ENCODE results near the gene GCLC. TPM values are rescaled to one million over a fixed set of nuclear protein-coding genes. Genes with fewer than 3 reads are reported as not detected.

The GCLC gene
- total RNA-seq, 1 experiment from 2014 or later = 47.1 TPM

DNA sequence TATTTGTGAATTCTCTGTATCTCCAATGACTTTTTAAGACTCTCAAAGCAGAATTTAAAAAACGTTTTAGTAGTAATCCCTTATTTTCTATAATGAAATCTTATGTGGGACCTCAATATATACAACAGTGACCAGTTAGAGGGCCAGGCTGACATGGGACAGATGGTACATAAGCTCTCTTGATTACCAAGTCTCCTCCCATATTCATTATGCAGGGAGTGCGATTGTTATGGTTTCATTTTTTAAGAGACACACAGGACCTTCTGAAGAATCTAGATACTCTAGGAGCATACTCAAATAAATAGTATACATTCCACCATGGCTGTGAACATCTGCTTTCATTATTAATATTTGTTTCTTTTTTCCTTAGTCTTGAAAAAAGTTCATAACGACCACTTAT, 43.5 kb downstream of the GCLC start:
- POLR2A ChIA-PET = no interaction called here
- Mint-ChIP-seq H3K9me3 (no peaks in the 10 kb centered on the region), H3K27ac (no peak overlapping the region), H3K36me3 (peaks cover 57% of the 10 kb centered on the region), H3K27me3 (ENCODE audit: low read depth) (no peaks in the 10 kb centered on the region), H3K4me1 (no peaks in the 10 kb centered on the region), H3K4me3 (no peak overlapping the region)
- CTCF ChIA-PET = interaction anchor here (1.0 kb wide), 1 partner anchor 8 kb away, joined by 3 read pairs; no protein-coding TSS in a partner anchor
- no peak for ATAC-seq
- no peak for DNase-seq (ENCODE audit: low spot score)
- TF ChIP-seq JAZF1 (CRISPR knock-in tag; IDR thresholded peaks at IDR 0.05) (no peak), E2F5 (CRISPR knock-in tag; IDR thresholded peaks at IDR 0.05) (no peak), FOXK1 (CRISPR knock-in tag; IDR thresholded peaks at IDR 0.05) (no peak), SOX15 (CRISPR knock-in tag; IDR thresholded peaks at IDR 0.05) (no peak), ZBTB21 (CRISPR knock-in tag; IDR thresholded peaks at IDR 0.05; ENCODE audit: borderline replicate concordance) (no peak), ELF4 (CRISPR knock-in tag; IDR thresholded peaks at IDR 0.05; ENCODE audit: low read depth) (no peak), GRHL2 (CRISPR knock-in tag; IDR thresholded peaks at IDR 0.05; ENCODE audit: insufficient replicate concordance, severe bottlenecking) (no peak)
- TF ChIP-seq, protein P1, sequence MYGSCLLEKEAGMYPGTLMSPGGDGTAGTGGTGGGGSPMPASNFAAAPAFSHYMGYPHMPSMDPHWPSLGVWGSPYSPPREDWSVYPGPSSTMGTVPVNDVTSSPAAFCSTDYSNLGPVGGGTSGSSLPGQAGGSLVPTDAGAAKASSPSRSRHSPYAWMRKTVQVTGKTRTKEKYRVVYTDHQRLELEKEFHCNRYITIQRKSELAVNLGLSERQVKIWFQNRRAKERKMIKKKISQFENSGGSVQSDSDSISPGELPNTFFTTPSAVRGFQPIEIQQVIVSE (CRISPR knock-in tag; IDR thresholded peaks at IDR 0.05; ENCODE audit: borderline replicate concordance) = no peak

GRCh38 chr6:53500095-53500494, 44.8 kb downstream of the GCLC start:
- Mint-ChIP-seq H3K4me3 (no peak overlapping the region), H3K27ac (no peak overlapping the region), H3K27me3 (ENCODE audit: low read depth) (no peaks in the 10 kb centered on the region), H3K9me3 (no peaks in the 10 kb centered on the region), H3K4me1 (no peaks in the 10 kb centered on the region), H3K36me3 (peaks cover 44% of the 10 kb centered on the region)
- DNase-seq (ENCODE audit: low spot score) = no peak
- no peak for ATAC-seq
- POLR2A ChIA-PET = no interaction called here
- CTCF ChIA-PET = no interaction called here
- TF ChIP-seq, protein P2, sequence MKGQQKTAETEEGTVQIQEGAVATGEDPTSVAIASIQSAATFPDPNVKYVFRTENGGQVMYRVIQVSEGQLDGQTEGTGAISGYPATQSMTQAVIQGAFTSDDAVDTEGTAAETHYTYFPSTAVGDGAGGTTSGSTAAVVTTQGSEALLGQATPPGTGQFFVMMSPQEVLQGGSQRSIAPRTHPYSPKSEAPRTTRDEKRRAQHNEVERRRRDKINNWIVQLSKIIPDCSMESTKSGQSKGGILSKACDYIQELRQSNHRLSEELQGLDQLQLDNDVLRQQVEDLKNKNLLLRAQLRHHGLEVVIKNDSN (CRISPR knock-in tag; IDR thresholded peaks at IDR 0.05) = no peak
- TF ChIP-seq, protein P3, sequence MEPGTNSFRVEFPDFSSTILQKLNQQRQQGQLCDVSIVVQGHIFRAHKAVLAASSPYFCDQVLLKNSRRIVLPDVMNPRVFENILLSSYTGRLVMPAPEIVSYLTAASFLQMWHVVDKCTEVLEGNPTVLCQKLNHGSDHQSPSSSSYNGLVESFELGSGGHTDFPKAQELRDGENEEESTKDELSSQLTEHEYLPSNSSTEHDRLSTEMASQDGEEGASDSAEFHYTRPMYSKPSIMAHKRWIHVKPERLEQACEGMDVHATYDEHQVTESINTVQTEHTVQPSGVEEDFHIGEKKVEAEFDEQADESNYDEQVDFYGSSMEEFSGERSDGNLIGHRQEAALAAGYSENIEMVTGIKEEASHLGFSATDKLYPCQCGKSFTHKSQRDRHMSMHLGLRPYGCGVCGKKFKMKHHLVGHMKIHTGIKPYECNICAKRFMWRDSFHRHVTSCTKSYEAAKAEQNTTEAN (CRISPR knock-in tag; IDR thresholded peaks at IDR 0.05) = no peak
- TF ChIP-seq ELF4 (CRISPR knock-in tag; IDR thresholded peaks at IDR 0.05; ENCODE audit: low read depth) (no peak), ATF3 (CRISPR knock-in tag; conservative IDR thresholded peaks at IDR 0.05) (no peak), FOXP4 (CRISPR knock-in tag; IDR thresholded peaks at IDR 0.05) (no peak), PRRX2 (CRISPR knock-in tag; IDR thresholded peaks at IDR 0.05) (no peak), NR2C2 (CRISPR knock-in tag; IDR thresholded peaks at IDR 0.05) (no peak), FOXJ3 (CRISPR knock-in tag; IDR thresholded peaks at IDR 0.05; ENCODE audit: borderline replicate concordance) (no peak), ZSCAN18 (CRISPR knock-in tag; IDR thresholded peaks at IDR 0.05) (no peak)
- TF ChIP-seq, protein P4, sequence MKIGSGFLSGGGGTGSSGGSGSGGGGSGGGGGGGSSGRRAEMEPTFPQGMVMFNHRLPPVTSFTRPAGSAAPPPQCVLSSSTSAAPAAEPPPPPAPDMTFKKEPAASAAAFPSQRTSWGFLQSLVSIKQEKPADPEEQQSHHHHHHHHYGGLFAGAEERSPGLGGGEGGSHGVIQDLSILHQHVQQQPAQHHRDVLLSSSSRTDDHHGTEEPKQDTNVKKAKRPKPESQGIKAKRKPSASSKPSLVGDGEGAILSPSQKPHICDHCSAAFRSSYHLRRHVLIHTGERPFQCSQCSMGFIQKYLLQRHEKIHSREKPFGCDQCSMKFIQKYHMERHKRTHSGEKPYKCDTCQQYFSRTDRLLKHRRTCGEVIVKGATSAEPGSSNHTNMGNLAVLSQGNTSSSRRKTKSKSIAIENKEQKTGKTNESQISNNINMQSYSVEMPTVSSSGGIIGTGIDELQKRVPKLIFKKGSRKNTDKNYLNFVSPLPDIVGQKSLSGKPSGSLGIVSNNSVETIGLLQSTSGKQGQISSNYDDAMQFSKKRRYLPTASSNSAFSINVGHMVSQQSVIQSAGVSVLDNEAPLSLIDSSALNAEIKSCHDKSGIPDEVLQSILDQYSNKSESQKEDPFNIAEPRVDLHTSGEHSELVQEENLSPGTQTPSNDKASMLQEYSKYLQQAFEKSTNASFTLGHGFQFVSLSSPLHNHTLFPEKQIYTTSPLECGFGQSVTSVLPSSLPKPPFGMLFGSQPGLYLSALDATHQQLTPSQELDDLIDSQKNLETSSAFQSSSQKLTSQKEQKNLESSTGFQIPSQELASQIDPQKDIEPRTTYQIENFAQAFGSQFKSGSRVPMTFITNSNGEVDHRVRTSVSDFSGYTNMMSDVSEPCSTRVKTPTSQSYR (CRISPR knock-in tag; IDR thresholded peaks at IDR 0.05) = no peak
- TF ChIP-seq, protein P5, sequence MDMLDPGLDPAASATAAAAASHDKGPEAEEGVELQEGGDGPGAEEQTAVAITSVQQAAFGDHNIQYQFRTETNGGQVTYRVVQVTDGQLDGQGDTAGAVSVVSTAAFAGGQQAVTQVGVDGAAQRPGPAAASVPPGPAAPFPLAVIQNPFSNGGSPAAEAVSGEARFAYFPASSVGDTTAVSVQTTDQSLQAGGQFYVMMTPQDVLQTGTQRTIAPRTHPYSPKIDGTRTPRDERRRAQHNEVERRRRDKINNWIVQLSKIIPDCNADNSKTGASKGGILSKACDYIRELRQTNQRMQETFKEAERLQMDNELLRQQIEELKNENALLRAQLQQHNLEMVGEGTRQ (CRISPR knock-in tag; IDR thresholded peaks at IDR 0.05) = no peak
- TF ChIP-seq, protein P6, sequence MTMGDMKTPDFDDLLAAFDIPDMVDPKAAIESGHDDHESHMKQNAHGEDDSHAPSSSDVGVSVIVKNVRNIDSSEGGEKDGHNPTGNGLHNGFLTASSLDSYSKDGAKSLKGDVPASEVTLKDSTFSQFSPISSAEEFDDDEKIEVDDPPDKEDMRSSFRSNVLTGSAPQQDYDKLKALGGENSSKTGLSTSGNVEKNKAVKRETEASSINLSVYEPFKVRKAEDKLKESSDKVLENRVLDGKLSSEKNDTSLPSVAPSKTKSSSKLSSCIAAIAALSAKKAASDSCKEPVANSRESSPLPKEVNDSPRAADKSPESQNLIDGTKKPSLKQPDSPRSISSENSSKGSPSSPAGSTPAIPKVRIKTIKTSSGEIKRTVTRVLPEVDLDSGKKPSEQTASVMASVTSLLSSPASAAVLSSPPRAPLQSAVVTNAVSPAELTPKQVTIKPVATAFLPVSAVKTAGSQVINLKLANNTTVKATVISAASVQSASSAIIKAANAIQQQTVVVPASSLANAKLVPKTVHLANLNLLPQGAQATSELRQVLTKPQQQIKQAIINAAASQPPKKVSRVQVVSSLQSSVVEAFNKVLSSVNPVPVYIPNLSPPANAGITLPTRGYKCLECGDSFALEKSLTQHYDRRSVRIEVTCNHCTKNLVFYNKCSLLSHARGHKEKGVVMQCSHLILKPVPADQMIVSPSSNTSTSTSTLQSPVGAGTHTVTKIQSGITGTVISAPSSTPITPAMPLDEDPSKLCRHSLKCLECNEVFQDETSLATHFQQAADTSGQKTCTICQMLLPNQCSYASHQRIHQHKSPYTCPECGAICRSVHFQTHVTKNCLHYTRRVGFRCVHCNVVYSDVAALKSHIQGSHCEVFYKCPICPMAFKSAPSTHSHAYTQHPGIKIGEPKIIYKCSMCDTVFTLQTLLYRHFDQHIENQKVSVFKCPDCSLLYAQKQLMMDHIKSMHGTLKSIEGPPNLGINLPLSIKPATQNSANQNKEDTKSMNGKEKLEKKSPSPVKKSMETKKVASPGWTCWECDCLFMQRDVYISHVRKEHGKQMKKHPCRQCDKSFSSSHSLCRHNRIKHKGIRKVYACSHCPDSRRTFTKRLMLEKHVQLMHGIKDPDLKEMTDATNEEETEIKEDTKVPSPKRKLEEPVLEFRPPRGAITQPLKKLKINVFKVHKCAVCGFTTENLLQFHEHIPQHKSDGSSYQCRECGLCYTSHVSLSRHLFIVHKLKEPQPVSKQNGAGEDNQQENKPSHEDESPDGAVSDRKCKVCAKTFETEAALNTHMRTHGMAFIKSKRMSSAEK (CRISPR knock-in tag; IDR thresholded peaks at IDR 0.05; ENCODE audit: borderline replicate concordance) = no peak

Measured in WTC11 (cell line).